DND-41 (cell line): Measurements from ENCODE around the gene INF2.
A peak's percentile ranks its signal among the peaks of the same experiment; 100 is the strongest.

Experiments used
- ATAC-seq: fragments of 200-7000 bp; cut with Tn5 transposase; 3 replicates; pipeline ENCODE4 v1.9.1; 2021; ENCODE audit warnings: low read depth; ENCODE audit not compliant: insufficient read depth
- DNase-seq: peaks from one replicate; pipeline ENCODE4 v3.0.0-alpha.2; 2020
- H2AFZ ChIP-seq: 2 replicates; pipeline ENCODE4 v1.6.0; 2012; ENCODE audit warnings: low read depth, low read length
- H3K27ac ChIP-seq: 2 replicates; pipeline ENCODE4 v1.5.1; 2012; ENCODE audit warnings: low read length, inconsistent platforms
- H3K27me3 ChIP-seq: fragments of 200-600 bp; sonication (generic); 2 replicates; pipeline ENCODE4 v1.6.0; 2012; ENCODE audit warnings: low read length, mild to moderate bottlenecking, inconsistent platforms; ENCODE audit not compliant: insufficient read depth, poor library complexity
- H3K36me3 ChIP-seq: 2 replicates; pipeline ENCODE4 v1.5.1; 2012; ENCODE audit warnings: low read length, inconsistent platforms; ENCODE audit not compliant: insufficient read depth
- H3K4me1 ChIP-seq: 2 replicates; pipeline ENCODE4 v1.5.1; 2012; ENCODE audit warnings: mild to moderate bottlenecking, low read length; ENCODE audit not compliant: insufficient read depth
- H3K4me2 ChIP-seq: 2 replicates; pipeline ENCODE4 v1.6.0; 2012; ENCODE audit warnings: mild to moderate bottlenecking, moderate library complexity, low read length, inconsistent platforms; ENCODE audit not compliant: insufficient read depth
- H3K4me3 ChIP-seq, 2 experiments: fragments of 200-600 bp in 1 of 2; shearing (Covaris generic) in 1 of 2; 2 replicates each; pipeline ENCODE4 v1.5.1; 2012 to 2016; ENCODE audit warnings: inconsistent platforms in 2 of 2, low read length in 2 of 2, mild to moderate bottlenecking in 2 of 2, low read depth in 1 of 2, moderate library complexity in 1 of 2
- H3K79me2 ChIP-seq: 2 replicates; pipeline ENCODE4 v1.6.0; 2012; ENCODE audit warnings: low read length, inconsistent platforms; ENCODE audit not compliant: insufficient read depth
- H3K9ac ChIP-seq: 2 replicates; pipeline ENCODE4 v1.6.0; 2012; ENCODE audit warnings: low read depth, mild to moderate bottlenecking, inconsistent platforms, low read length, moderate library complexity
- H3K9me3 ChIP-seq: 2 replicates; pipeline ENCODE4 v1.5.1; 2012; ENCODE audit warnings: low read length, moderate library complexity, mild to moderate bottlenecking, inconsistent platforms; ENCODE audit not compliant: insufficient read depth, severe bottlenecking
- H4K20me1 ChIP-seq: 2 replicates; pipeline ENCODE4 v1.6.0; 2012; ENCODE audit warnings: low read length; ENCODE audit not compliant: insufficient read depth
- EZH2 ChIP-seq: IDR thresholded peaks from 3 replicates; pipeline ENCODE4 v1.6.1; 2012; ENCODE audit warnings: borderline replicate concordance, low read depth, mild to moderate bottlenecking, moderate library complexity, low read length, inconsistent platforms; ENCODE audit not compliant: severe bottlenecking
- TF ChIP-seq, protein P1 (sequence below): IDR thresholded peaks from 2 replicates; pipeline ENCODE4 v1.5.1; 2012; ENCODE audit warnings: borderline replicate concordance, low read length, moderate library complexity, mild to moderate bottlenecking; ENCODE audit not compliant: poor library complexity, severe bottlenecking; ENCODE audit errors: extremely low read depth

Gene INF2

DNA sequence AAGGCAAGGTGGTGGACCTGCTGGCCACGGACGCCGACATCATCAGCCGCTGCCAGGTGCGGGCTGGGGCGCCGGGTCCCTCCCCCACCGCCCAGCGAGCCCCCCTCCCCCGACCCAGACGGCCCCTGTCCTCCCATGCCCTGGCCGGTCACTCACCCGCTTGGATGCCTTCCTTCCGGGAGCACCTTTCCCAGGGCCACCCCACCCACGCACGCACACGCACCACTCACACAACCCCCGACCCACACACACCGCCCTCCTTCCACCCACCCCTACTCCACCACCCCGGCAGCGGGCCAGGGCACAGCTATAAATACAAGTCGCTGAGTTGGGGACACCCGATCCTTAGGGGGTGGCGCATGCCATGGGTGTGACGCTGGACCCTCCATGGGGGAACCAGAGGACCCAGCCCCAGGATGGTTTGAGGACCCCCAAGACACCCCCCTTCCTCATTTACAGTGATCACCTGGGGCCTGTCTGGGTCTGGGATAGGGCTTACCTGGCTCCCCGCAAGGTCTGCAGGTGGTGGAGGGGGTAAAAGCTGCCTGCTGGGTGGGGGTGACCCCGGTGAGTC lies 35.1 kb downstream of the INF2 start:
- H3K9ac ChIP-seq: peak overlapping the region; percentile 53; the same call in 1 of the 2 replicates

DNA sequence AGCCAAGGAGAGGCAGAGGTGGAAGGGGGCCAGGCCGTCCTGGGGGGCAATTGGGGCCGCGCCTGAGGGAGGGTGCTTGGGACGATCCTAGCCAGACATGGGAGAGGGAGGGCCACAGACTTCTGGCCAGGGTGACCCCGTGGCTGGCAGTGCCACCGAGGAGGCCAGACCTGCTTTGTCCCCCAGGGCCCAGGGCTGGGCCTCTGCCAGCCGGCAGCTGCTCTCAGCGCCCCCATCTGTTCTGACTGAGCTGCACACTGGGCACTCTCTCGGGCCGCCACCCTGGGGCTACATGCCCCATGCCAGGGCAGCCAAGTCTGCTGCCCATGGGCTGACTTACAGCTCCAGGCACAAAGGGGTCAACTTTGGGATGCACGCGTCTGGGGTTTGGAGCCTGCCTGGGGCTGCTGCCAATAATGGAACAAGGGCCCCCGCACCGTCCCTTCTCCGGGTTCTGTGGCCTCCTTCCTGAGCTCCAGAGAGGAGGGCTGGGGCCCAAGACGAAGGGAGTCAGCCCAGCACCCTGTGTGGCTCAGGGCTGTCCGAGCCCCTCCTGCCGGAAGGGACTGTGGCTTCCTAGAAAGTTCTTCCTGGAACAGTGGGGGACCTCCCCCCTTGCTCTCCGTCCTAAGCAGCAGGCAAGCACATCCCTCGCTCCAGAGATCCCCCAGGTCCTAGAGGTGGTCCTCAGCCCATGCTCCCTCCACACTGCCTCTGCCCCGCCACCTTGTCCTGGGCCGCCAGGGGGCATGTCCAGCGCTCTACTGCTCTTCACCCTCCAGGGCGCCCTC lies 35.8 kb downstream of the INF2 start:
- DNase-seq: no peak
- Histone ChIP-seq H3K9ac (peak overlapping the region; percentile 53; the same call in 1 of the 2 replicates), H3K9me3 (no peaks in the 10 kb centered on the region), H2AFZ (no peak overlapping the region), H3K4me1 (peaks cover 19% of the 10 kb centered on the region), H3K27me3 (no peaks in the 10 kb centered on the region), H3K4me2 (peak overlapping the region; percentile 83), H3K4me3 (no peak overlapping the region), H3K79me2 (no peaks in the 10 kb centered on the region), H3K36me3 (no peaks in the 10 kb centered on the region), H4K20me1 (peaks cover 5% of the 10 kb centered on the region), H3K27ac (no peak overlapping the region)
- no peak for TF ChIP-seq EZH2
- TF ChIP-seq, protein P1, sequence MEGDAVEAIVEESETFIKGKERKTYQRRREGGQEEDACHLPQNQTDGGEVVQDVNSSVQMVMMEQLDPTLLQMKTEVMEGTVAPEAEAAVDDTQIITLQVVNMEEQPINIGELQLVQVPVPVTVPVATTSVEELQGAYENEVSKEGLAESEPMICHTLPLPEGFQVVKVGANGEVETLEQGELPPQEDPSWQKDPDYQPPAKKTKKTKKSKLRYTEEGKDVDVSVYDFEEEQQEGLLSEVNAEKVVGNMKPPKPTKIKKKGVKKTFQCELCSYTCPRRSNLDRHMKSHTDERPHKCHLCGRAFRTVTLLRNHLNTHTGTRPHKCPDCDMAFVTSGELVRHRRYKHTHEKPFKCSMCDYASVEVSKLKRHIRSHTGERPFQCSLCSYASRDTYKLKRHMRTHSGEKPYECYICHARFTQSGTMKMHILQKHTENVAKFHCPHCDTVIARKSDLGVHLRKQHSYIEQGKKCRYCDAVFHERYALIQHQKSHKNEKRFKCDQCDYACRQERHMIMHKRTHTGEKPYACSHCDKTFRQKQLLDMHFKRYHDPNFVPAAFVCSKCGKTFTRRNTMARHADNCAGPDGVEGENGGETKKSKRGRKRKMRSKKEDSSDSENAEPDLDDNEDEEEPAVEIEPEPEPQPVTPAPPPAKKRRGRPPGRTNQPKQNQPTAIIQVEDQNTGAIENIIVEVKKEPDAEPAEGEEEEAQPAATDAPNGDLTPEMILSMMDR: peak; percentile 31
- ATAC-seq: no peak

More for the DNA sequence above, 35.1 kb downstream of the INF2 start:
- peak overlapping the region; percentile 83 for H3K4me2 ChIP-seq
- peaks cover 3% of the 10 kb centered on the region; the same call in 1 of the 2 replicates for H3K36me3 ChIP-seq
- TF ChIP-seq, protein P1: no peak
- no peak for ATAC-seq
- no peak overlapping the region for H3K27ac ChIP-seq
- no peaks in the 10 kb centered on the region for H3K79me2 ChIP-seq
- peak overlapping the region; percentile 65 for H2AFZ ChIP-seq
- H3K4me3 ChIP-seq: peak overlapping the region; percentile 16 to 85; a peak in 3 of 4 replicates
- peaks cover 19% of the 10 kb centered on the region for H3K4me1 ChIP-seq
- H3K27me3 ChIP-seq: no peaks in the 10 kb centered on the region
- H3K9me3 ChIP-seq: no peaks in the 10 kb centered on the region
- H4K20me1 ChIP-seq: peaks cover 5% of the 10 kb centered on the region
- no peak for DNase-seq

DNA sequence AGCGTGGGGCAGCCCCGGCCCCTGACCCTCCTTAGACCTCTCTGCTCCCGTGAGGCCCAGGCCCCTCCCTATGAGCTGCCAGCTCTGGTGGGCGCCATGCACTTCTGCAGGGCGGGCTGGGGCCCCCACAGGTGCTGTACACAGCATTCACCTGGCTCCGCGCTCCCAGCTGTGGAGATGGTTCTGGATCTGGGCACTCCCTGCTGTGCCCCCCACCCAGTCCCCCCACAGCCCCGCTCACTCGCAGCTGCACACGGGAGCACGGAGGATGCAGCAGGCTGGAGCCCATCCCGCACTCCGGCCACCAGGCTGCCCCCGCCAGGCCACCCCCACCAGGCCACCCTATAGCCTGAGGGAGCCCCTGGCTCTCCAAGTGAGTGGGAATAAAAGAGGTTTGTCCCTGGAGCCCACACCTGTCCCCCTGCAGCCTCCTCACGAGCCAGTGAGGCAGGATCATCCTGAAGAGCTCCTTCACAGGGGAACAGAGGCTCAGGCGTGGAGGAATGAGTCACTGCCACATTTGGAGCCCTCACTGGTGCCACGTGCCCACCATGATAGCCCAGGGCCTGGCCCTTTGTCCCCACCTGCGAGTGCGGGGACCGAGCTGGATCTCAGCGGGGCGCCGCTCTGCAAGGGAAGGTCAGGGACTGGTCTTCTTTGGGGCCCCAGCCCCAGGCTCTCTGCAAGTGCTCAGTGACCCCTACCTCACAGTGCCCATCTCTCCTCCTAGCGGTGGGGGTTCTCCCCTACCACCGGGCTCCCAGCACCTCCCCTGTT lies 36.5 kb downstream of the INF2 start:
- no peak overlapping the region for H2AFZ ChIP-seq
- no peaks in the 10 kb centered on the region for H3K79me2 ChIP-seq
- no peak overlapping the region for H3K4me2 ChIP-seq
- peaks cover 19% of the 10 kb centered on the region for H3K4me1 ChIP-seq
- H3K9me3 ChIP-seq: no peaks in the 10 kb centered on the region
- ATAC-seq (no peak), DNase-seq (no peak)
- H3K4me3 ChIP-seq: no peak overlapping the region
- peaks cover 5% of the 10 kb centered on the region for H4K20me1 ChIP-seq
- H3K36me3 ChIP-seq: no peaks in the 10 kb centered on the region
- H3K27me3 ChIP-seq: no peaks in the 10 kb centered on the region
- H3K9ac ChIP-seq: no peak overlapping the region
- TF ChIP-seq, protein P1: no peak
- TF ChIP-seq EZH2: no peak
- H3K27ac ChIP-seq: no peak overlapping the region
